Colonic mucosa (tissue), 4 donors: ENCODE data around the gene CXXC1. TPM values are rescaled to one million over a fixed set of nuclear protein-coding genes. Genes with fewer than 3 reads are reported as not detected.
A peak's percentile ranks its signal among the peaks of the same experiment; 100 is the strongest.

Experiments used
- DNase-seq: peaks from one replicate; pipeline ENCODE4 v3.0.0-alpha.2; 2020
- H3K27ac ChIP-seq: fragments of 200-600 bp; one replicate; pipeline ENCODE4 v1.8.0; 2021
- H3K27me3 ChIP-seq: fragments of 200-600 bp; one replicate; pipeline ENCODE4 v1.8.0; 2021
- H3K36me3 ChIP-seq: fragments of 200-600 bp; one replicate; pipeline ENCODE4 v1.8.0; 2021
- H3K4me1 ChIP-seq: fragments of 200-600 bp; one replicate; pipeline ENCODE4 v1.8.0; 2021; ENCODE audit warnings: mild to moderate bottlenecking
- H3K4me3 ChIP-seq: fragments of 200-600 bp; one replicate; pipeline ENCODE4 v1.8.0; 2021
- H3K9ac ChIP-seq, 2 donors: one replicate each; pipeline ENCODE4 v1.7.0; 2013; ENCODE audit warnings: control low read depth in 2 of 2, low read depth in 2 of 2, low read length in 2 of 2
- H3K9me3 ChIP-seq: fragments of 200-600 bp; one replicate; pipeline ENCODE4 v1.8.0; 2021
- intact Hi-C: fragments of 100-400 bp; cut with DNase I; formaldehyde crosslinking; loops from one replicate; pipeline ENCODE4 v1.14.1; 2022
- total RNA-seq, 2 donors: library from RNA; stranded (reverse); fragmentation: NEBNext Ultra II Directional in 1 of 2; extraction: Animal tissue kit (Norgen Biotek cat#: 25700) in 1 of 2; gene quantifications; one replicate each; pipeline ENCODE4 v1.2.1, GENCODE V29; 2021
- TF ChIP-seq, protein P1 (sequence below): fragments of 200-600 bp; IDR thresholded peaks from one replicate; pipeline ENCODE4 v1.8.0; 2022; ENCODE audit warnings: antibody characterized with exemption, mild to moderate bottlenecking
- donor health status: healthy.
- donor health status: DM: no; HTN: no; CAD: no.
- donor health status: DM: no; HTN: no; CAD: no.

The CXXC1 gene
- total RNA-seq, 2 donors from 2014 or later = 46.1 to 102 TPM

DNA sequence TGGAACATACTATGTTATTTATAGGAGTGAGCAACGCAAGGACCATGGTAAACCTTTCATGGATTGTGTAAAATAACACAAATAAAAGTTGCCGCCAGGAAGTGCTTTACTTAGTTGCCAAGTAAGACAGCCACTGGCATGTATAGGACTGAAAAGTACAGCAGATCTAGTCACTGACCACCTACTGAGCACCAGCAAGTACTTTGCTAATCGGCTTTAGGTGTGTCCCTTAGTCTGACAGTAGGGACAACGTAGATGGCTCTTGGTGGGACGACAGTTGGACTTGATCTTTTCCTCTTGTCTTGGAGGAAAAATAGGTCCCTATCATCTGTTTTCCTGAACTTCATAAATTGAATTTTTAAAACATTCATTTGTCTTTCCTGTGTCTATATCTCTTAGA, 13.6 kb upstream of the CXXC1 start:
- intact Hi-C loops = no loop called here
- no peak for DNase-seq
- no peak overlapping the region for H3K27ac ChIP-seq
- H3K27me3 ChIP-seq = peaks cover 3% of the 10 kb centered on the region
- H3K4me3 ChIP-seq = no peak overlapping the region
- TF ChIP-seq, protein P1, sequence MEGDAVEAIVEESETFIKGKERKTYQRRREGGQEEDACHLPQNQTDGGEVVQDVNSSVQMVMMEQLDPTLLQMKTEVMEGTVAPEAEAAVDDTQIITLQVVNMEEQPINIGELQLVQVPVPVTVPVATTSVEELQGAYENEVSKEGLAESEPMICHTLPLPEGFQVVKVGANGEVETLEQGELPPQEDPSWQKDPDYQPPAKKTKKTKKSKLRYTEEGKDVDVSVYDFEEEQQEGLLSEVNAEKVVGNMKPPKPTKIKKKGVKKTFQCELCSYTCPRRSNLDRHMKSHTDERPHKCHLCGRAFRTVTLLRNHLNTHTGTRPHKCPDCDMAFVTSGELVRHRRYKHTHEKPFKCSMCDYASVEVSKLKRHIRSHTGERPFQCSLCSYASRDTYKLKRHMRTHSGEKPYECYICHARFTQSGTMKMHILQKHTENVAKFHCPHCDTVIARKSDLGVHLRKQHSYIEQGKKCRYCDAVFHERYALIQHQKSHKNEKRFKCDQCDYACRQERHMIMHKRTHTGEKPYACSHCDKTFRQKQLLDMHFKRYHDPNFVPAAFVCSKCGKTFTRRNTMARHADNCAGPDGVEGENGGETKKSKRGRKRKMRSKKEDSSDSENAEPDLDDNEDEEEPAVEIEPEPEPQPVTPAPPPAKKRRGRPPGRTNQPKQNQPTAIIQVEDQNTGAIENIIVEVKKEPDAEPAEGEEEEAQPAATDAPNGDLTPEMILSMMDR = no peak
- no peaks in the 10 kb centered on the region for H3K36me3 ChIP-seq
- H3K4me1 ChIP-seq = no peaks in the 10 kb centered on the region
- H3K9ac ChIP-seq = no peak overlapping the region
- no peaks in the 10 kb centered on the region for H3K9me3 ChIP-seq

DNA sequence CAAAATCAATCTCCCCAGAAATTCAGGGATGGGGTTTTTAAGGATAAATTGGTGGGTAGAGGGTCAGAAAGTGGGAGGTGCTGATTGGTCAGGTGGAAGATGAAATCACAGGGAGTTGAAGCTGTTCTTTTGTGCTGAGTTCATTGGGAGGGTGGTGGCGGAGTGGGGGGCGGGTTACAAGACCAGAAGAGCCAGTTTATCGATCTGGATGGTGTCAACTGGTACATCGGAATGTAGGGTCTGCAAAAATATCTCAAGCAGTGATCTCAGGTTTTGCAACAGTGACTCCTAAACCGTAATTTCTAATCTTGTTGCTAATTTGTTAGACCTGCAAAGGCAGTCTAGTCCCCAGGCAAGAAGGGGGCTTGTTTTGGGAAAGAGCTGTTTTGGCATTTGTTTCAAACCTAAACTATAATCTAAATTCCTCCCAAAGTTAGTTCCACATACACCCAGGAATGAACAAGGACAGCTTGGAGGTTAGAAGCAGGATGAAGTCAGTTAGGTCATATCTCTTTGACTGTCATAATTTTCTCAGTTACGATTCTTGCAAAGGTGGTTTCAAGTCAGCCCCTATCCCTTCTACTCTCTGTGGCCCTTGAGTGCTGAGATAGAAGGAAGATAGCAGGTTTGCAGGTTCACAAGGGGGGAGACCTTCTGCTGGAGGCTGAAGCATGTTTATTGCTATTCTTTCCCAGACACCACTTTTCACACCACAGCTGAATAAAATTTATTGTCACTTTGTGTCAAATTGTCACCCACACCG, 12.3 kb upstream of the CXXC1 start:
- H3K27me3 ChIP-seq = peaks cover 3% of the 10 kb centered on the region
- intact Hi-C loops = loop anchor here (10.0 kb wide), 1 partner anchor 75 kb away; the partner anchor contains the start of gene SKA1
- H3K9ac ChIP-seq = no peak overlapping the region
- no peaks in the 10 kb centered on the region for H3K9me3 ChIP-seq
- H3K4me1 ChIP-seq = no peaks in the 10 kb centered on the region
- H3K36me3 ChIP-seq = no peaks in the 10 kb centered on the region
- DNase-seq = no peak
- H3K27ac ChIP-seq = no peak overlapping the region
- no peak overlapping the region for H3K4me3 ChIP-seq
- TF ChIP-seq, protein P1 = no peak

DNA sequence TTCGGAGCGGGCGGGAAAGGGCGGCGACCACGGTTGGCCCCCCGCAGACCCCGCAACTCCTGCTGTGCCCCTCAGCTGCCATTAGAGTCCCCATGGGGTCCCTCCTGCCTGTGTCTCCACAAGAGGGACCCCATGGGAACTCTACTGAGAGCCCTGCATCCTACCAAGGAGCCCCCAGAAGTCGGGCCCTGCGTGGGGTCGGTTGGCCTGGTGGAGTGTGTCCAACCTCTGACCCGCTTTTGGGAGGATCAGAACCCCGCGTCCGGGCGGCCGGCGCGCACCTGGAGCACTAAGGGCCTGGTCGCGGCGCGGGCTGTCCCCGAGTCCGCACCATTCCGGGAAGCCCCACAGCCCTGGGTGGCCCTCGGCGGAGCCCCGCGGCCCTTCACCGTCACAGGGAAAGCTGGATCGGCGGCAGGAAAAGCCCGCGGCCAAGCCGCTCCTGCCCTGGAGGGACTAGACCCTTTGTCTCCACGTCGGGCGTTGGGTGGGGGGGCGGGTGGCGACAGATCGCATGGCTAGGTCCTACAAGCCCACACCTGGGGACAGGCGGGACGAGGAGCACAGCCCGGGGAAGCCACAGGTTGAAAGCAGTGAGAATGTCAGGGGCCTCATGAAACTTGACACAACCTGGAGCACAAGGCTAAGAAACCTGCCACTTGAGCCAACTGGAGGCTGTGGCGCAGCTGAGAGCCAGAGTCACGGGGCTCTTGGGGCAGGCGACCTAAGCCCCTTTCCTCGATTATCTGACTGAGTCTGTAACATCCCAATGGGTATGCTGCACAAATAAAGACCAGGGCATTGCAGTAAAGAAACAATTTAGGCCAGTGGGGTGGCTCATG, 11.2 kb upstream of the CXXC1 start:
- Histone ChIP-seq H3K9me3 (no peaks in the 10 kb centered on the region), H3K36me3 (no peaks in the 10 kb centered on the region), H3K27ac (no peak overlapping the region), H3K9ac (no peak overlapping the region), H3K4me3 (peak overlapping the region; percentile 40), H3K4me1 (no peaks in the 10 kb centered on the region), H3K27me3 (peaks cover 3% of the 10 kb centered on the region)
- no peak for DNase-seq
- intact Hi-C loops = loop anchor here (10.0 kb wide), 1 partner anchor 76 kb away; the partner anchor contains the start of gene SKA1
- TF ChIP-seq, protein P1 = no peak

DNA sequence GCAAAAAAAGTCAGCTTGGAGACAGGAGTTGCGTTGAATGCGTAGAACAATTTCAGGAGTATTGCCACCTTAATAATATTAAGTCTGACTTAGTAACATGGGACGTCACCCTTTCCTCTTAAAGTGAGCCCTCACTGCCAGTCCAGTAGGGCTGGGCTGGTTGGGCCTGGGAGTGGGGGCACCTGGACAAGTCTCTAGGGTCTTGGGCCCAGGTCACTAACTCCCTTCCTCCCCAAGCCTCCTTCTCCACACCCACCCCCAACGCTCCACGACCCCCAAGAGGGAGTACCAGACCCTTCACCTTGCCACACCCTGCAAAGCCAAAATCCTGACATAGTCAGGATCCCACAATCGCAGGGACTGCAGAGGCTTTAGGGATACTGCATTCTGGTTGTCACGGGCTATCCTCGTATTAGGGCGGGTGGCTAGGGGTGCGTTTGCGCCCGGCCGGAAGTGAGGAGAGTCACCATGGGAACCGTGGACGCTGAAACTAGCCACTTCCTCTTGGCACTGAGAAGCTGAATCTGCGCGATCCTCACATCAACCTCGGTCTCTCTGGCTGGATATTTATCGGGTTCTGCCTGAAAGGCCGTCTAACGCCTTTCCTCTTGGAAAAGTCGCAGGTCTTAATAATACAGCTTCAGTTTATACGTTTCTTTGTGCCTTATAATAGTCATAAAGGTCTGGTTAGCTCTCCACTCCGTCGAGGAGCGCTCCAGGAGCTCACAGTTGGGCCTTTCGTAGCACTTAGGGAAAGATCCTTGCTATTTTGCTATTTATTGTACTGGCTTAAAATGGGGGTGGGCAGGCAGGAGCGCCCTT, 10.3 kb upstream of the CXXC1 start:
- H3K27me3 ChIP-seq = peaks cover 3% of the 10 kb centered on the region
- H3K4me3 ChIP-seq = peak overlapping the region; percentile 40
- TF ChIP-seq, protein P1 = no peak
- no peaks in the 10 kb centered on the region for H3K36me3 ChIP-seq
- DNase-seq = peak; percentile 77
- no peak overlapping the region for H3K27ac ChIP-seq
- H3K9me3 ChIP-seq = no peaks in the 10 kb centered on the region
- no peaks in the 10 kb centered on the region for H3K4me1 ChIP-seq
- H3K9ac ChIP-seq = peak overlapping the region in 1 of 2 donors; percentile 63
- intact Hi-C loops = loop anchor here (10.0 kb wide), 1 partner anchor 77 kb away; the partner anchor contains the start of gene SKA1

DNA sequence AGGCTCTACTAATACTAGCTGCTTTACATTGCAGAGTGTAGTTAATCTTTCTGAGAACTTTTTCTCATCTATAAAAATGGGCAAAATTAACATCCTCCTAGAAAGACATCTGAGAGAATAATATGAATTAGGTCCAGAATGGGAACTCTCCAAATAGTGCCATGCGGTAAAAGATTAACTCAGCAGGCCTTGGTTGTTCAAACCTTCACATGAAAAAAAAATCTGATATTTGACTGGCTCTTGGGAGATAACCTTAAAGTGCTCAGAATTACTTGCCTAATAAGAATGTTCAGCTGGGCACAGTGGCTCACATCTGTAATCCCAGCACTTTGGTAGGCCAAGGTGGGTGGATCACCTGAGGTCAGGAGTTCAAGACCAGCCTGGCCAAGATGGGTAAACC, 5.5 kb upstream of the CXXC1 start:
- Histone ChIP-seq H3K27me3 (no peaks in the 10 kb centered on the region), H3K9ac (no peak overlapping the region), H3K27ac (no peak overlapping the region), H3K9me3 (no peaks in the 10 kb centered on the region), H3K4me1 (no peaks in the 10 kb centered on the region), H3K4me3 (no peak overlapping the region), H3K36me3 (no peaks in the 10 kb centered on the region)
- no peak for DNase-seq
- intact Hi-C loops = loop anchor here (10.0 kb wide), 1 partner anchor 82 kb away; the partner anchor contains the start of gene SKA1
- TF ChIP-seq, protein P1 = no peak
